Activated naive CD8-positive, alpha-beta T cell treated with anti-CD3 and anti-CD28 coated beads, Interleukin-2, amount 10 ng/mL, durations not matched to agents 7 days and 5 days (primary cell): ENCODE measurements around the gene DNASE1L2. TPM values are rescaled to one million over a fixed set of nuclear protein-coding genes. Genes with fewer than 3 reads are reported as not detected.
A peak's percentile ranks its signal among the peaks of the same experiment; 100 is the strongest.
"Not testable (repeated sequence)": the region's sequence is repeated elsewhere in the genome, so short reads cannot be mapped to it uniquely, and the experiment has no call there.

Experiments
- ATAC-seq: fragments of 150-1000 bp; cut with Tn5 transposase; one replicate; pipeline ENCODE4 v1.10.0; 2021; ENCODE audit warnings: low read depth, moderate library complexity
- POLR2A ChIA-PET: fragments of 350-600 bp; sonication (Branson Sonifier 250); formaldehyde crosslinking; loops from one replicate; lab custom pipeline; 2021; ENCODE audit warnings: antibody characterized with exemption; lab: Charles Lee
- DNase-seq: peaks from one replicate; pipeline ENCODE4 v3.0.0; 2021
- H3K27ac Mint-ChIP-seq: one replicate; pipeline ENCODE4 v1.8.0; 2022; ENCODE audit warnings: mild to moderate bottlenecking, mixed read lengths
- H3K27me3 Mint-ChIP-seq: one replicate; pipeline ENCODE4 v1.8.0; 2022; ENCODE audit warnings: mild to moderate bottlenecking, moderate library complexity, mixed read lengths
- H3K36me3 Mint-ChIP-seq: one replicate; pipeline ENCODE4 v1.8.0; 2021; ENCODE audit warnings: mild to moderate bottlenecking, mixed read lengths
- H3K4me1 Mint-ChIP-seq: one replicate; pipeline ENCODE4 v1.8.0; 2021; ENCODE audit warnings: mixed read lengths
- H3K4me3 Mint-ChIP-seq: one replicate; pipeline ENCODE4 v1.8.0; 2022; ENCODE audit warnings: mild to moderate bottlenecking, moderate library complexity, mixed read lengths
- H3K9me3 Mint-ChIP-seq: one replicate; pipeline ENCODE4 v1.8.0; 2021; ENCODE audit warnings: mixed read lengths
- total RNA-seq, 2 experiments: library from RNA; stranded (reverse); gene quantifications; one replicate each; pipeline ENCODE4 v1.2.3, GENCODE V29; 2021

DNASE1L2 gene
- total RNA-seq, 2 experiments from 2014 or later, result 2.2 to 3.2 TPM

GRCh38 chr16:2243031-2243528, 6.8 kb downstream of the DNASE1L2 start:
- Mint-ChIP-seq H3K4me1 (no peaks in the 10 kb centered on the region), H3K4me3 (no peak overlapping the region), H3K9me3 (no peaks in the 10 kb centered on the region), H3K27me3 (no peaks in the 10 kb centered on the region), H3K27ac (no peak overlapping the region), H3K36me3 (no peaks in the 10 kb centered on the region)
- ATAC-seq, result no peak
- POLR2A ChIA-PET, result no interaction called here
- DNase-seq, result no peak

GRCh38 chr16:2243781-2244180, 7.5 kb downstream of the DNASE1L2 start:
- POLR2A ChIA-PET, result no interaction called here
- Mint-ChIP-seq H3K27ac (no peak overlapping the region), H3K4me3 (no peak overlapping the region), H3K4me1 (no peaks in the 10 kb centered on the region), H3K36me3 (no peaks in the 10 kb centered on the region), H3K27me3 (no peaks in the 10 kb centered on the region), H3K9me3 (no peaks in the 10 kb centered on the region)
- DNase-seq, result no peak
- no peak for ATAC-seq

GRCh38 chr16:2244301-2244700, 8.1 kb downstream of the DNASE1L2 start:
- H3K27ac Mint-ChIP-seq, result no peak overlapping the region
- DNase-seq (no peak), ATAC-seq (no peak)
- POLR2A ChIA-PET, result no interaction called here
- H3K27me3 Mint-ChIP-seq, result no peaks in the 10 kb centered on the region
- H3K9me3 Mint-ChIP-seq, result no peaks in the 10 kb centered on the region
- H3K36me3 Mint-ChIP-seq, result no peaks in the 10 kb centered on the region
- H3K4me3 Mint-ChIP-seq, result no peak overlapping the region
- H3K4me1 Mint-ChIP-seq, result no peaks in the 10 kb centered on the region

GRCh38 chr16:2244926-2245795, 8.9 kb downstream of the DNASE1L2 start:
- DNase-seq (no peak), ATAC-seq (no peak)
- POLR2A ChIA-PET, result no interaction called here
- Mint-ChIP-seq H3K36me3 (no peaks in the 10 kb centered on the region), H3K4me1 (peaks cover 2% of the 10 kb centered on the region), H3K27ac (no peak overlapping the region), H3K9me3 (no peaks in the 10 kb centered on the region), H3K4me3 (no peak overlapping the region), H3K27me3 (no peaks in the 10 kb centered on the region)

GRCh38 chr16:2246301-2246885, 10.1 kb downstream of the DNASE1L2 start:
- Mint-ChIP-seq H3K36me3 (no peaks in the 10 kb centered on the region), H3K9me3 (no peaks in the 10 kb centered on the region), H3K27me3 (no peaks in the 10 kb centered on the region), H3K4me3 (no peak overlapping the region), H3K4me1 (peaks cover 4% of the 10 kb centered on the region), H3K27ac (no peak overlapping the region)
- POLR2A ChIA-PET, result no interaction called here
- ATAC-seq (no peak), DNase-seq (no peak)

- peak; percentile 9 for ATAC-seq
- Mint-ChIP-seq H3K4me3 (peak overlapping the region; percentile 96), H3K36me3 (peaks cover 6% of the 10 kb centered on the region), H3K4me1 (peaks cover 4% of the 10 kb centered on the region), H3K9me3 (no peaks in the 10 kb centered on the region), H3K27me3 (no peaks in the 10 kb centered on the region), H3K27ac (peak overlapping the region; percentile 95)
- POLR2A ChIA-PET, result interaction anchor here (0.6 to 3.3 kb wide), 13 partner anchors 14 to 263 kb away, joined by 3 to 31 read pairs (median 4); partner anchors contain the start of genes ATP6V0C, DNASE1L2, E4F1 and MLST8
- DNase-seq, result no peak
These were observed 14.5 kb downstream of the DNASE1L2 start for GRCh38 chr16:2250652-2251295.

- no peaks in the 10 kb centered on the region for H3K9me3 Mint-ChIP-seq
- POLR2A ChIA-PET, result interaction anchor here (0.6 to 3.3 kb wide), 17 partner anchors 9 to 287 kb away, joined by 3 to 31 read pairs (median 4); partner anchors contain the start of genes ATP6V0C, CCNF, DNASE1L2 and E4F1
- DNase-seq (peak; percentile 90), ATAC-seq (peak; percentile 84)
- peaks cover 13% of the 10 kb centered on the region for H3K36me3 Mint-ChIP-seq
- H3K4me1 Mint-ChIP-seq, result peaks cover 4% of the 10 kb centered on the region
- H3K27me3 Mint-ChIP-seq, result no peaks in the 10 kb centered on the region
- peak within 1 kb of the TSS; percentile 95 for H3K27ac Mint-ChIP-seq
- H3K4me3 Mint-ChIP-seq, result peak within 1 kb of the TSS; percentile 96
These were observed 15.3 kb downstream of the DNASE1L2 start, which contains the start of gene ECI1 for GRCh38 chr16:2251296-2252111. Gene ECI1, minus strand, starts transcription at chr16:2251587. Its CDS starts 21 bp downstream, at chr16:2251566.

GRCh38 chr16:2252806-2253148, 16.5 kb downstream of the DNASE1L2 start:
- Mint-ChIP-seq H3K4me3 (no peak overlapping the region), H3K27ac (no peak overlapping the region), H3K9me3 (no peaks in the 10 kb centered on the region), H3K36me3 (peaks cover 18% of the 10 kb centered on the region), H3K4me1 (peaks cover 4% of the 10 kb centered on the region), H3K27me3 (no peaks in the 10 kb centered on the region)
- POLR2A ChIA-PET, result interaction anchor here (1.4 to 3.3 kb wide), 3 partner anchors 16 to 98 kb away, joined by 4 to 31 read pairs (median 27); partner anchors contain the start of genes RNPS1 and TRAF7
- DNase-seq (no peak), ATAC-seq (no peak)

GRCh38 chr16:2253293-2253692, 17.0 kb downstream of the DNASE1L2 start:
- Mint-ChIP-seq H3K27ac (no peak overlapping the region), H3K36me3 (peaks cover 19% of the 10 kb centered on the region), H3K9me3 (no peaks in the 10 kb centered on the region), H3K4me3 (no peak overlapping the region), H3K4me1 (peaks cover 4% of the 10 kb centered on the region), H3K27me3 (no peaks in the 10 kb centered on the region)
- POLR2A ChIA-PET, result interaction anchor here (1.4 to 3.2 kb wide), 2 partner anchors 18 to 99 kb away, joined by 4 to 31 read pairs; partner anchors contain the start of gene TRAF7
- DNase-seq, result no peak
- no peak for ATAC-seq

- Mint-ChIP-seq H3K36me3 (peaks cover 31% of the 10 kb centered on the region), H3K27ac (no peak overlapping the region), H3K4me3 (no peak overlapping the region), H3K27me3 (no peaks in the 10 kb centered on the region), H3K9me3 (no peaks in the 10 kb centered on the region), H3K4me1 (no peaks in the 10 kb centered on the region)
- DNase-seq (no peak), ATAC-seq (no peak)
- POLR2A ChIA-PET, result interaction anchor here (1.0 kb wide), 1 partner anchor 12 kb away, joined by 3 read pairs; no protein-coding TSS in a partner anchor
These were observed 20.4 kb downstream of the DNASE1L2 start for GRCh38 chr16:2256531-2257140.

GRCh38 chr16:2257726-2258125, 21.5 kb downstream of the DNASE1L2 start:
- Mint-ChIP-seq H3K36me3 (peaks cover 34% of the 10 kb centered on the region), H3K27ac (no peak overlapping the region), H3K27me3 (no peaks in the 10 kb centered on the region), H3K4me3 (no peak overlapping the region), H3K4me1 (no peaks in the 10 kb centered on the region), H3K9me3 (no peaks in the 10 kb centered on the region)
- POLR2A ChIA-PET, result no interaction called here
- no peak for DNase-seq
- ATAC-seq, result no peak

- DNase-seq, H3K27me3 Mint-ChIP-seq, H3K4me1 Mint-ChIP-seq, POLR2A ChIA-PET, H3K9me3 Mint-ChIP-seq, H3K27ac Mint-ChIP-seq, H3K4me3 Mint-ChIP-seq, ATAC-seq: not testable (repeated sequence)
- H3K36me3 Mint-ChIP-seq, result peaks cover 34% of the 10 kb centered on the region
These were observed 22.3 kb downstream of the DNASE1L2 start for GRCh38 chr16:2258530-2258929.
